Parathyroid adenoma (tissue), 2 donors: ENCODE results near the gene PCBP2.
A peak's percentile ranks its signal among the peaks of the same experiment; 100 is the strongest.

Source experiments
- H2AFZ ChIP-seq: fragments of 300-600 bp; sonication (generic); one replicate; pipeline ENCODE4 v1.7.0; 2017; ENCODE audit warnings: antibody characterized with exemption, mild to moderate bottlenecking
- H3K27ac ChIP-seq: fragments of 300-600 bp; sonication (generic); one replicate; pipeline ENCODE4 v1.7.0; 2017
- H3K27me3 ChIP-seq: fragments of 300-600 bp; sonication (generic); one replicate; pipeline ENCODE4 v1.7.0; 2017; ENCODE audit warnings: low read length; ENCODE audit not compliant: control insufficient read depth, insufficient read depth
- H3K36me3 ChIP-seq: fragments of 300-600 bp; sonication (generic); one replicate; pipeline ENCODE4 v1.7.0; 2017; ENCODE audit warnings: low read length; ENCODE audit not compliant: control insufficient read depth, insufficient read depth
- H3K4me1 ChIP-seq: fragments of 300-600 bp; sonication (generic); one replicate; pipeline ENCODE4 v1.7.0; 2017; ENCODE audit warnings: control low read depth
- H3K4me2 ChIP-seq: fragments of 300-600 bp; sonication (generic); one replicate; pipeline ENCODE4 v1.7.0; 2017; ENCODE audit warnings: low read length
- H3K4me3 ChIP-seq: fragments of 300-600 bp; sonication (generic); one replicate; pipeline ENCODE4 v1.7.0; 2017; ENCODE audit warnings: low read depth, low read length
- H3K79me2 ChIP-seq: fragments of 300-600 bp; sonication (generic); one replicate; pipeline ENCODE4 v1.7.0; 2017; ENCODE audit warnings: control low read depth
- H3K9ac ChIP-seq: fragments of 300-600 bp; sonication (generic); one replicate; pipeline ENCODE4 v1.7.0; 2017; ENCODE audit warnings: mild to moderate bottlenecking
- H3K9me3 ChIP-seq: fragments of 300-600 bp; sonication (generic); one replicate; pipeline ENCODE4 v1.7.0; 2017; ENCODE audit warnings: low read length; ENCODE audit not compliant: control insufficient read depth
- TF ChIP-seq, protein P1 (sequence below): fragments of 300-600 bp; sonication (generic); IDR thresholded peaks from one replicate; pipeline ENCODE4 v1.7.0; 2017; ENCODE audit warnings: antibody characterized with exemption, mild to moderate bottlenecking
- donor health status: primary hyperparathyroidism.

PCBP2 gene

DNA sequence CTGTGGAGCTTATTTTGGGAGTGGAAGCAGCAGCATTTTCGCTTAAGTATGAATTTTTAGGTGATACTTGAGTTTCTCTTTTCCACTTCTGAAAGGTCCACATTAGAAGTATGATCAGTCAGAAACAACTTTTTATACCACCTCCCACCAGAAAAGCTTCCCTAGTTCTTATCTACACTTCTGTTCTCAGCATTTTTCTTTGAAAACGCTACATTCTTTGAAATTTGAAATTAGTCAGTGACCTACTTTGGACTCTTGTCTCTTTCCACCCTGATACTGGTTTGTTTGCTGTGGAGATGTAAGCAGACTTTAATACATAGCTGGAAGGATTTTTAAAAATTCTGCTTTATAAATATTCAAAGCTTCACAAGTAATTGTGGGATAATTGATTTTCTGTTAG is 22.2 kb downstream of the PCBP2 start:
- peaks cover 44% of the 10 kb centered on the region for H3K4me1 ChIP-seq
- H3K9me3 ChIP-seq, result no peaks in the 10 kb centered on the region
- no peaks in the 10 kb centered on the region for H3K36me3 ChIP-seq
- no peak overlapping the region for H3K4me2 ChIP-seq
- H3K27me3 ChIP-seq, result no peaks in the 10 kb centered on the region
- TF ChIP-seq, protein P1, sequence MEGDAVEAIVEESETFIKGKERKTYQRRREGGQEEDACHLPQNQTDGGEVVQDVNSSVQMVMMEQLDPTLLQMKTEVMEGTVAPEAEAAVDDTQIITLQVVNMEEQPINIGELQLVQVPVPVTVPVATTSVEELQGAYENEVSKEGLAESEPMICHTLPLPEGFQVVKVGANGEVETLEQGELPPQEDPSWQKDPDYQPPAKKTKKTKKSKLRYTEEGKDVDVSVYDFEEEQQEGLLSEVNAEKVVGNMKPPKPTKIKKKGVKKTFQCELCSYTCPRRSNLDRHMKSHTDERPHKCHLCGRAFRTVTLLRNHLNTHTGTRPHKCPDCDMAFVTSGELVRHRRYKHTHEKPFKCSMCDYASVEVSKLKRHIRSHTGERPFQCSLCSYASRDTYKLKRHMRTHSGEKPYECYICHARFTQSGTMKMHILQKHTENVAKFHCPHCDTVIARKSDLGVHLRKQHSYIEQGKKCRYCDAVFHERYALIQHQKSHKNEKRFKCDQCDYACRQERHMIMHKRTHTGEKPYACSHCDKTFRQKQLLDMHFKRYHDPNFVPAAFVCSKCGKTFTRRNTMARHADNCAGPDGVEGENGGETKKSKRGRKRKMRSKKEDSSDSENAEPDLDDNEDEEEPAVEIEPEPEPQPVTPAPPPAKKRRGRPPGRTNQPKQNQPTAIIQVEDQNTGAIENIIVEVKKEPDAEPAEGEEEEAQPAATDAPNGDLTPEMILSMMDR, result no peak
- H3K4me3 ChIP-seq, result no peak overlapping the region
- peaks cover 22% of the 10 kb centered on the region for H3K79me2 ChIP-seq
- H3K27ac ChIP-seq, result peak overlapping the region; percentile 1
- no peak overlapping the region for H2AFZ ChIP-seq
- no peak overlapping the region for H3K9ac ChIP-seq

DNA sequence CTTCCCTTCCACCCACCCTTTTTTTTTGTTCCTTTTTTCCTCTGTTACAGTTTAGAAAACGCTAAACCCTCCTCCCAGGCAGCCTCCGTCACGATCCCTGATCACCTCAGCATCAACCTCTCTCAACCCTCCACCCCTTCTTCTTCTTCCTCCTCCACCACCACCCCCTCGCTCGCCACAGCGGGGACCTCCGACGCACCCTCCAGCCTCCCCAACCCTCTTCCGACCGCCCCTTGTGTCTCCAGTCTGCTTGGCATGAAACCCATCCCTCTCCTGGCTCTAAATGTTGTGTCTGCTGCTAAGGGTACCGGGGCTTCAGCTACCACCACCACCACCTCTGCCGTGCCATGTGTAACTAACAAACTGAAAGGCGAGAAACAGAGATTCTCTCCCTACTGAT is 22.9 kb downstream of the PCBP2 start:
- Histone ChIP-seq H3K27me3 (no peaks in the 10 kb centered on the region), H3K4me3 (no peak overlapping the region), H3K9me3 (no peaks in the 10 kb centered on the region), H3K27ac (no peak overlapping the region), H3K4me2 (no peak overlapping the region), H3K9ac (no peak overlapping the region), H3K79me2 (peaks cover 22% of the 10 kb centered on the region), H3K4me1 (peaks cover 44% of the 10 kb centered on the region), H2AFZ (no peak overlapping the region), H3K36me3 (no peaks in the 10 kb centered on the region)
- TF ChIP-seq, protein P1, result no peak

DNA sequence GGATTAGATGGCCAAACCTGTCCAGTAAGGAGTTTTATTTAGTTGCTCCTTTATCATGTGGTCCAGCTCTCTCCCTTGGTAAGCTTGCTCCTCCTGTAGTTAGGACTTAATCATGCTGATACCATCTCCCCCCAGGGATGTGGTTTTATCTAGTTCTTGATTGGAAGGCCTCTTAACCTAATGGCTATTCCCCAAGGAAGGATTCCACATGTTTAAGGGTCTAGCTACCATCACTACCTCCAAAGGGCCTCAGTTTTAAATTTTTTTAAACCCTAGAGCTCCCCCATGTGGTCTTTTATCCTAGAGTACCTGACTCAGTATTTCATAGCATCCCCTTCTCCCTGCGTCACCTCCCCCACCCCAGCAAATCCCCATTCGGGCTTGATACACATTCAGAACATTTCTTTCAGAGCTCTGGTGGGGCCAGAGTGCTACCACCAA is 24.9 kb downstream of the PCBP2 start:
- Histone ChIP-seq H3K4me1 (peaks cover 41% of the 10 kb centered on the region), H3K79me2 (peaks cover 22% of the 10 kb centered on the region), H3K4me3 (no peak overlapping the region), H3K27me3 (no peaks in the 10 kb centered on the region), H3K36me3 (no peaks in the 10 kb centered on the region), H3K4me2 (no peak overlapping the region), H3K27ac (peak overlapping the region; percentile 21), H3K9me3 (no peaks in the 10 kb centered on the region), H3K9ac (no peak overlapping the region), H2AFZ (no peak overlapping the region)
- TF ChIP-seq, protein P1, result peak; percentile 28

DNA sequence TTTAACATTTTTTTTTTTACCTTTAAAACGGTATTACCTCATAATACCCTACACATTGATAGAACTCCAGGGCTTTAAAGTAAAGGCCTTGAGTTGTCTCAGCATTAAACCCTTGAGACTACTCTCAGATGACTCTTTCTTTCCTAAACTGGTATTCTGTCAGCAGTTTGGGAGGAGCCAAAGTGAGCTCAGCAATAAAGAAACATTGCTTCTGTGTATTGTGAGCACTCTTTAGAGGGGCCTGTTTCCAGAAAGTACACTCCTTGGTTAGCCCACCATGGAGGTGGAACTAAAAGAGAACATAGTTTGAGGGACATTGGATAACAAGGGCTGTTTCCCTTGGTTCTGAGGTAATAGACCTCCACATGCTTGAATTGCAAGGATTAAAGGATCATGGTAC is 27.0 kb downstream of the PCBP2 start:
- Histone ChIP-seq H2AFZ (no peak overlapping the region), H3K9ac (no peak overlapping the region), H3K79me2 (peaks cover 17% of the 10 kb centered on the region), H3K4me2 (no peak overlapping the region), H3K27me3 (no peaks in the 10 kb centered on the region), H3K36me3 (no peaks in the 10 kb centered on the region), H3K4me3 (no peak overlapping the region), H3K4me1 (peaks cover 22% of the 10 kb centered on the region), H3K9me3 (no peaks in the 10 kb centered on the region), H3K27ac (no peak overlapping the region)
- TF ChIP-seq, protein P1, result no peak

DNA sequence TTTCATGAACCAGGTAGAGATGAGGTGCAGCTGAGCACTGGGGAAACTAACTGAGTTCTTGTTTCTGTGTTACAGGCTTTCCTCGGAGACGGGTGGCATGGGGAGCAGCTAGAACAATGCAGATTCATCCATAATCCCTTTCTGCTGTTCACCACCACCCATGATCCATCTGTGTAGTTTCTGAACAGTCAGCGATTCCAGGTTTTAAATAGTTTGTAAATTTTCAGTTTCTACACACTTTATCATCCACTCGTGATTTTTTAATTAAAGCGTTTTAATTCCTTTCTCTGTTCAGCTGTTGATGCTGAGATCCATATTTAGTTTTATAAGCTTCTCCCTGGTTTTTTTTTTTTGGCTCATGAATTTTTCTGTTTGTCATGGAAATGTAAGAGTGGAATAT is 27.4 kb downstream of the PCBP2 start:
- TF ChIP-seq, protein P1, result no peak
- Histone ChIP-seq H3K9me3 (no peaks in the 10 kb centered on the region), H3K4me2 (no peak overlapping the region), H3K4me3 (no peak overlapping the region), H3K4me1 (peaks cover 22% of the 10 kb centered on the region), H3K27ac (no peak overlapping the region), H3K9ac (no peak overlapping the region), H3K36me3 (no peaks in the 10 kb centered on the region), H2AFZ (no peak overlapping the region), H3K79me2 (peaks cover 17% of the 10 kb centered on the region), H3K27me3 (no peaks in the 10 kb centered on the region)
